A549 treated with CORT108297 at 1 μM for 4 hours (cell line): ENCODE data around the gene ZFP3. TPM values are rescaled to one million over a fixed set of nuclear protein-coding genes. Genes with fewer than 3 reads are reported as not detected.

Experiments
- total RNA-seq: library from RNA; stranded (reverse); fragments of 200-300 nt; extraction: Qiagen RNA extraction; gene quantifications from 5 replicates; pipeline ENCODE4 v1.2.3, GENCODE V29; 2022

ZFP3 gene
- total RNA-seq: 0.80 to 1.1 TPM (median 0.93 TPM) in 5 replicates

GRCh38 chr17:5078106-5079028 lies at the start of gene ZFP3:
Gene ZFP3 (plus strand): TSS chr17:5078467. CDS start chr17:5091505, 13,038 bp downstream.

GRCh38 chr17:5035315-5035714 lies 43.0 kb upstream of the ZFP3 start, which contains the start of gene SLC52A1:
Gene SLC52A1 (minus strand): TSS chr17:5035426. CDS start chr17:5034606, 820 bp downstream.

GRCh38 chr17:5111402-5112204 lies 33.3 kb downstream of the ZFP3 start, which contains the start of gene ZNF232:
Gene ZNF232 (minus strand): TSS chr17:5111878. CDS start chr17:5111822, 56 bp downstream.

GRCh38 chr17:5115673-5116651 lies 37.7 kb downstream of the ZFP3 start, which contains the start of gene USP6:
Gene USP6 (plus strand): TSS chr17:5116032. CDS start chr17:5130368, 14,336 bp downstream.

Other genes starting within 250 kb of the ZFP3 start
- 48.2 to 67.7 TPM (median 63.4 TPM) in 5 replicates for gene MINK1, start 245.1 kb upstream of the ZFP3 start, total RNA-seq
- 0.22 to 0.52 TPM (median 0.25 TPM) in 5 replicates for gene C17orf107, start 178.9 kb upstream of the ZFP3 start, total RNA-seq
- 0.06 to 0.13 TPM (median 0.08 TPM) in 5 replicates for gene CHRNE, start 175.4 kb upstream of the ZFP3 start, total RNA-seq
- gene GP1BA, start 146.2 kb upstream of the ZFP3 start, total RNA-seq: not detected in 5 replicates
- 54.2 to 84.3 TPM (median 79.0 TPM) in 5 replicates for gene SLC25A11, start 138.4 kb upstream of the ZFP3 start, total RNA-seq
- gene RNF167, start 138.2 kb upstream of the ZFP3 start, total RNA-seq: 95.0 to 148 TPM (median 130 TPM) in 5 replicates
- gene PFN1, start 129.9 kb upstream of the ZFP3 start, total RNA-seq: 2,450 to 3,030 TPM (median 2,898 TPM) in 5 replicates
- gene ENO3, start 127.3 kb upstream of the ZFP3 start, total RNA-seq: 48.1 to 62.8 TPM (median 53.1 TPM) in 5 replicates
- gene SPAG7, start 110.7 kb upstream of the ZFP3 start, total RNA-seq: 69.8 to 97.7 TPM (median 74.9 TPM) in 5 replicates
- gene CAMTA2, start 90.8 kb upstream of the ZFP3 start, total RNA-seq: 29.0 to 37.2 TPM (median 36.7 TPM) in 5 replicates
- 1.3 to 1.7 TPM (median 1.4 TPM) in 5 replicates for gene INCA1, start 80.9 kb upstream of the ZFP3 start, total RNA-seq
- gene KIF1C, start 80.5 kb upstream of the ZFP3 start, total RNA-seq: 98.6 to 114 TPM (median 107 TPM) in 5 replicates
- gene SLC52A1, start 43.0 kb upstream of the ZFP3 start, total RNA-seq: 0.44 to 1.2 TPM (median 0.95 TPM) in 5 replicates
- gene ZNF232, start 33.4 kb downstream of the ZFP3 start, total RNA-seq: 3.6 to 4.3 TPM (median 4.1 TPM) in 5 replicates
- gene USP6, start 37.6 kb downstream of the ZFP3 start, total RNA-seq: 0.01 to 0.05 TPM (median 0.02 TPM) in 5 replicates
- gene ZNF594, start 113.4 kb downstream of the ZFP3 start, total RNA-seq: 1.2 to 1.8 TPM (median 1.5 TPM) in 5 replicates
- gene SCIMP, start 156.4 kb downstream of the ZFP3 start, total RNA-seq: not detected in 5 replicates
- gene RABEP1, start 203.8 kb downstream of the ZFP3 start, total RNA-seq: 40.2 to 43.9 TPM (median 43.5 TPM) in 5 replicates